Lower leg skin (tissue), 3 donors: ENCODE results near the gene DLG2.

Experiments
- CTCF ChIP-seq, 3 donors: fragments of 450-650 bp; IDR thresholded peaks; one replicate each; pipeline ENCODE4 v1.5.1; 2016; ENCODE audit warnings: antibody characterized with exemption in 3 of 3, mild to moderate bottlenecking in 3 of 3, moderate library complexity in 2 of 3
- POLR2A ChIP-seq, 2 donors: fragments of 450-650 bp; IDR thresholded peaks; one replicate each; pipeline ENCODE4 v1.6.1; 2016 to 2017; ENCODE audit warnings: antibody characterized with exemption in 2 of 2, mild to moderate bottlenecking in 1 of 2, moderate library complexity in 1 of 2

- TF ChIP-seq CTCF (IDR thresholded peaks at IDR 0.05) (no peak), POLR2A (IDR thresholded peaks at IDR 0.05) (no peak)
Measured at GRCh38 chr11:84420271-84420670, 1206.9 kb downstream of the DLG2 start.
